B cell (primary cell): ENCODE data around the gene ZMYM4. TPM values are rescaled to one million over a fixed set of nuclear protein-coding genes. Genes with fewer than 3 reads are reported as not detected.

Source experiments
- ATAC-seq: fragments of 200-7000 bp; cut with Tn5 transposase; one replicate; pipeline ENCODE4 v1.10.0; 2021; ENCODE audit warnings: low read depth, mild to moderate bottlenecking, moderate number of reproducible peaks, moderate library complexity
- CTCF ChIA-PET: fragments of 350-600 bp; sonication (Branson Sonifier 250); formaldehyde crosslinking; loops from one replicate; lab custom pipeline; 2021; ENCODE audit warnings: antibody characterized with exemption, inconsistent platforms; lab: Charles Lee
- POLR2A ChIA-PET: fragments of 350-600 bp; sonication (Branson Sonifier 250); formaldehyde crosslinking; loops from one replicate; lab custom pipeline; 2021; ENCODE audit warnings: antibody characterized with exemption; lab: Charles Lee
- DNase-seq: peaks from one replicate; pipeline ENCODE4 v3.0.0; 2013
- H2AFZ ChIP-seq: 2 replicates; pipeline ENCODE4 v1.6.1; 2012; ENCODE audit warnings: mild to moderate bottlenecking, low read depth, low read length; ENCODE audit not compliant: insufficient read depth, poor library complexity, severe bottlenecking
- H3K27ac ChIP-seq, 2 donors: 1 replicate in 1 of 2; 2 replicates in 1 of 2; pipeline ENCODE4 v1.5.1; 2012 to 2013; ENCODE audit warnings: low read length in 2 of 2, mild to moderate bottlenecking in 2 of 2, moderate library complexity in 1 of 2
- H3K27me3 ChIP-seq, 4 experiments: fragments of 200-600 bp in 1 of 4; sonication (generic) in 1 of 4; replicated peaks in 1 of 4; 1 replicate in 2 of 4; 2 replicates in 2 of 4; pipeline versions ENCODE4 v1.6.1 to v1.7.0; 2013 to 2016; ENCODE audit warnings: low read length in 3 of 4, mild to moderate bottlenecking in 2 of 4, mixed read lengths in 1 of 4, moderate library complexity in 1 of 4; ENCODE audit not compliant: insufficient read depth in 4 of 4, control insufficient read depth in 3 of 4; ENCODE audit errors: control extremely low read depth in 1 of 4
- H3K36me3 ChIP-seq, 2 experiments: replicated peaks in 1 of 2; 1 replicate in 1 of 2; 2 replicates in 1 of 2; pipeline versions ENCODE4 v1.6.1 to v1.7.1; 2013; ENCODE audit warnings: low read length in 1 of 2; ENCODE audit not compliant: insufficient read depth in 2 of 2, control insufficient read depth in 1 of 2; ENCODE audit errors: control extremely low read depth in 1 of 2, extremely low read depth in 1 of 2
- H3K4me1 ChIP-seq, 2 donors: fragments of 200-600 bp in 1 of 2; sonication (generic) in 1 of 2; 1 replicate in 1 of 2; 2 replicates in 1 of 2; pipeline versions ENCODE4 v1.5.1 to v1.6.1; 2013 to 2017; ENCODE audit warnings: low read length in 2 of 2; ENCODE audit not compliant: control insufficient read depth in 2 of 2, insufficient read depth in 2 of 2
- H3K4me2 ChIP-seq: replicated peaks from 2 replicates; pipeline ENCODE3; 2012; ENCODE audit warnings: mild to moderate bottlenecking, low read depth, low read length; ENCODE audit not compliant: poor library complexity, severe bottlenecking
- H3K4me3 ChIP-seq, 5 experiments: fragments of 200-600 bp in 1 of 5; sonication (generic) in 1 of 5; 1 replicate in 3 of 5; 2 replicates in 2 of 5; pipeline versions ENCODE4 v1.5.1 to v1.7.0; 2011 to 2016; ENCODE audit warnings: low read length in 4 of 5, mild to moderate bottlenecking in 4 of 5, low read depth in 2 of 5, control low read depth in 1 of 5, moderate library complexity in 1 of 5; ENCODE audit not compliant: insufficient read depth in 1 of 5; ENCODE audit errors: control extremely low read depth in 1 of 5, extremely low read depth in 1 of 5
- H3K79me2 ChIP-seq: fragments of 200-600 bp; sonication (generic); one replicate; pipeline ENCODE4 v1.6.0; 2016; ENCODE audit warnings: low read length; ENCODE audit not compliant: control insufficient read depth, insufficient read depth
- H3K9ac ChIP-seq: fragments of 200-600 bp; sonication (generic); 2 replicates; pipeline ENCODE4 v1.6.1; 2017; ENCODE audit warnings: mild to moderate bottlenecking, low read length, moderate library complexity
- H3K9me3 ChIP-seq, 3 donors: one replicate each; pipeline versions ENCODE4 v1.6.1 to v1.7.1; 2013; ENCODE audit warnings: low read length in 2 of 3; ENCODE audit not compliant: control insufficient read depth in 2 of 3, insufficient read depth in 1 of 3; ENCODE audit errors: control extremely low read depth in 1 of 3
- H4K20me1 ChIP-seq: 2 replicates; pipeline ENCODE4 v1.6.0; 2012; ENCODE audit warnings: mild to moderate bottlenecking, low read length; ENCODE audit not compliant: insufficient read depth, control insufficient read depth, poor library complexity, severe bottlenecking
- H3K27ac Mint-ChIP-seq: one replicate; pipeline ENCODE4 v1.8.0; 2021; ENCODE audit warnings: mixed read lengths
- H3K27me3 Mint-ChIP-seq: one replicate; pipeline ENCODE4 v1.8.0; 2021; ENCODE audit warnings: mixed read lengths
- H3K4me1 Mint-ChIP-seq: one replicate; pipeline ENCODE4 v1.8.0; 2021; ENCODE audit warnings: mixed read lengths
- H3K4me3 Mint-ChIP-seq: one replicate; pipeline ENCODE4 v1.8.0; 2021; ENCODE audit warnings: mixed read lengths
- H3K9me3 Mint-ChIP-seq: one replicate; pipeline ENCODE4 v1.8.0; 2022; ENCODE audit warnings: mixed read lengths; ENCODE audit not compliant: insufficient read depth
- EZH2 ChIP-seq: IDR thresholded peaks from 2 replicates; pipeline ENCODE4 v1.6.1; 2012; ENCODE audit warnings: borderline replicate concordance, low read depth, mild to moderate bottlenecking, moderate library complexity, low read length; ENCODE audit not compliant: insufficient read depth, poor library complexity, severe bottlenecking
- WGBS: methylation state at CpG from one replicate; pipeline ENCODE4 v1.1.5; 2013; ENCODE audit warnings: missing lambda C conversion rate; ENCODE audit not compliant: insufficient coverage; 5-methylcytosine and 5-hydroxymethylcytosine counted together
- intact Hi-C: fragments of 100-400 bp; cut with micrococcal nuclease; formaldehyde crosslinking; loops from one replicate; pipeline ENCODE4 v1.10.0; 2022
- polyA plus RNA-seq: library from polyadenylated mRNA; depleted of rRNA; stranded (reverse); fragments of >200 nt; gene quantifications from 2 replicates; pipeline ENCODE4 v1.2.3, GENCODE V29; 2012
- total RNA-seq, 2 donors: library from RNA; stranded (reverse); fragments of 120-200 nt in 1 of 2; gene quantifications; 1 replicate in 1 of 2; 2 replicates in 1 of 2; pipeline versions ENCODE4 v1.2.3 to v1.2.4, GENCODE V29; 2013 to 2022
- TF ChIP-seq, protein P1 (sequence below): fragments of 200-600 bp; IDR thresholded peaks from one replicate; pipeline ENCODE4 v1.8.0; 2022; ENCODE audit warnings: antibody characterized with exemption, mild to moderate bottlenecking

Gene ZMYM4
- total and polyA plus RNA-seq, 2 donors (not counting 1 experiment from before 2014, with no cell fraction given) = 7.2 to 45.2 TPM

DNA sequence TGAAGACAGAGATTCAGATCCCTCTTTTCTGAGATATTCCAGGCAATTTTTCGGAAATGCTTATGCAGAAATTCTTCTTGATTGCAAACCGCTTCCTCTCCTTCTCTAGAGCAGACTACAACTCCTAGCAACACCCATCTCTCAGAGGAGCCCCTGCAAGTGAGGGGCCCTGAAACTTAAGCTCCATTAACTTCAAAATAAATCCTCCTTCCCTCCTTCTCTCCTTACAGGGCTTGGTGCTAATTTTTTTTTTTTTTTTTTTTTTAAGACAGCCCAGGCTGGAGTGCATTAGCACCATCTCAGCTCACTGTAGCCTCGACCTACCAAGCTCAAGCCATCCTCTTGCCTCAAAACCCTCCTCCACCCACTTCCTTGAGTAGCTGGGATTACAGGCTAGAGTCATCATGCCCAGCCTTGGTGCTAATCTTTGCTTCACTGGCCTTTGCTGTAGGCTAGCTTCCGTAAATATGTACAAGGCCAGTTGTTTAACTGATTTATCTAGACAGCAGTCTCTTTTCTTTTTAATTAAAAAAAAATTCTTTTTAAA lies 45.4 kb upstream of the ZMYM4 start:
- intact Hi-C loops = no loop called here
- Histone ChIP-seq H3K79me2 (no peaks in the 10 kb centered on the region), H3K27me3 (no peaks in the 10 kb centered on the region), H3K9ac (no peak overlapping the region), H2AFZ (no peak overlapping the region), H3K9me3 (no peaks in the 10 kb centered on the region), H3K4me2 (no peak overlapping the region), H3K36me3 (no peaks in the 10 kb centered on the region), H3K4me1 (no peaks in the 10 kb centered on the region), H3K27ac (no peak overlapping the region), H3K4me3 (no peak overlapping the region), H4K20me1 (no peaks in the 10 kb centered on the region)
- no peak for TF ChIP-seq EZH2
- TF ChIP-seq, protein P1, sequence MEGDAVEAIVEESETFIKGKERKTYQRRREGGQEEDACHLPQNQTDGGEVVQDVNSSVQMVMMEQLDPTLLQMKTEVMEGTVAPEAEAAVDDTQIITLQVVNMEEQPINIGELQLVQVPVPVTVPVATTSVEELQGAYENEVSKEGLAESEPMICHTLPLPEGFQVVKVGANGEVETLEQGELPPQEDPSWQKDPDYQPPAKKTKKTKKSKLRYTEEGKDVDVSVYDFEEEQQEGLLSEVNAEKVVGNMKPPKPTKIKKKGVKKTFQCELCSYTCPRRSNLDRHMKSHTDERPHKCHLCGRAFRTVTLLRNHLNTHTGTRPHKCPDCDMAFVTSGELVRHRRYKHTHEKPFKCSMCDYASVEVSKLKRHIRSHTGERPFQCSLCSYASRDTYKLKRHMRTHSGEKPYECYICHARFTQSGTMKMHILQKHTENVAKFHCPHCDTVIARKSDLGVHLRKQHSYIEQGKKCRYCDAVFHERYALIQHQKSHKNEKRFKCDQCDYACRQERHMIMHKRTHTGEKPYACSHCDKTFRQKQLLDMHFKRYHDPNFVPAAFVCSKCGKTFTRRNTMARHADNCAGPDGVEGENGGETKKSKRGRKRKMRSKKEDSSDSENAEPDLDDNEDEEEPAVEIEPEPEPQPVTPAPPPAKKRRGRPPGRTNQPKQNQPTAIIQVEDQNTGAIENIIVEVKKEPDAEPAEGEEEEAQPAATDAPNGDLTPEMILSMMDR = no peak
- Mint-ChIP-seq H3K27ac (no peak overlapping the region), H3K4me3 (no peak overlapping the region), H3K27me3 (peaks cover 5% of the 10 kb centered on the region), H3K4me1 (no peaks in the 10 kb centered on the region), H3K9me3 (no peaks in the 10 kb centered on the region)
- DNase-seq (no peak), ATAC-seq (no peak)
- POLR2A ChIA-PET = no interaction called here
- whole genome bisulfite sequencing = 92% methylated on average over 2 of the region's 4 CpGs
- CTCF ChIA-PET = interaction anchor here (0.5 to 1.2 kb wide), 4 partner anchors 29 to 358 kb away, joined by 3 to 6 read pairs (median 3); no protein-coding TSS in a partner anchor

DNA sequence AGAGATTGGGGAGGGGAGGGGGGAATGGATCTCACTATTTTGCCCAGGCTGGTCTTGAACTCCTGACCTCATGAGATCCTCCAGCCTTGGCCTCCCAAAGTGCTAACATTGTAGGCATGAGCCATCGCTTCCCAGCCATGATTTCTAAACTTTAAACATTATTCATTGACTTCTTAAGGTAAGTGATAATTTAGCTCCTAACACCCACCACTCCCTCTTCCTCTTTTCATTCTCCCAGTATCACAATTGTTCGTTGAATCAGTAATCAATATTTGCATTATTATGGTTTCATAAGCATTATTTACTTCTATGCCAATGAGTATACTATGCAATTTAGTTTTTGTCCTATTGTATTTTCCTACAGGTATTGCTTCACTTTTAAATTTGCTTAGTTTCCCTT lies 42.0 kb upstream of the ZMYM4 start:
- intact Hi-C loops = no loop called here
- no peaks in the 10 kb centered on the region for H3K4me1 Mint-ChIP-seq
- H3K4me3 Mint-ChIP-seq = no peak overlapping the region
- no peaks in the 10 kb centered on the region for H3K4me1 ChIP-seq
- H3K4me2 ChIP-seq = no peak overlapping the region
- no peaks in the 10 kb centered on the region for H3K27me3 ChIP-seq
- DNase-seq = no peak
- no peaks in the 10 kb centered on the region for H3K36me3 ChIP-seq
- peaks cover 5% of the 10 kb centered on the region for H3K9me3 Mint-ChIP-seq
- H4K20me1 ChIP-seq = no peaks in the 10 kb centered on the region
- peaks cover 5% of the 10 kb centered on the region for H3K27me3 Mint-ChIP-seq
- no CpG with 5 or more reads among the region's 2 CpGs for WGBS
- POLR2A ChIA-PET = no interaction called here
- no peak for ATAC-seq
- H3K27ac ChIP-seq = no peak overlapping the region
- H3K9me3 ChIP-seq = peaks cover 0 to 2% (median 0%) of the 10 kb centered on the region in 3 donors
- TF ChIP-seq, protein P1 = no peak
- no peak for TF ChIP-seq EZH2
- H3K79me2 ChIP-seq = no peaks in the 10 kb centered on the region
- CTCF ChIA-PET = interaction anchor here (0.6 kb wide), 1 partner anchor 509 kb away, joined by 4 read pairs; no protein-coding TSS in a partner anchor
- no peak overlapping the region for H3K27ac Mint-ChIP-seq
- H3K9ac ChIP-seq = no peak overlapping the region
- H2AFZ ChIP-seq = no peak overlapping the region
- H3K4me3 ChIP-seq = no peak overlapping the region
